ENCODE data around the gene KRTAP4-12. TPM values are rescaled to one million over a fixed set of nuclear protein-coding genes. Genes with fewer than 3 reads are reported as not detected.

KRTAP4-12 gene
- total and polyA plus RNA-seq, 10 of the 15 experiments (the other 5 are each of a cell fraction or from before 2014, with no cell fraction given) = not detected

DNA sequence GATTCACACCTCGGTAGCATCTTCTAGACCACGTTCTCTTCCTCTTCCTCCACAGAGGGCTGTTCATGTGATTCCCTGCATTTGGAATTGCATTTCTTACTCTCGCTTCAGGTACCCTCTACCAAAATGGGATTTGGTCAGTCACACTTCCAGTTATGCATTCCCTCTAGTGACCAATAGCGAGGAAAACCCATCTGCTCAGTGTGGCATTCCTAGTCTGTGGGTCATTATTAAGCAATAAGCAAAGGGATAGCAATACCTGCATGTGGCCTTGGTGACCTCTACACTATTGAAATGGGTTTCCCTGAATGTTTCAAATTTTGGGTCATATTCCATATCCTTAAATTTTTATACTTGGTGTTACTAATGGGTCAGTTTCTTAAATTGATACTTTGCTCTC is 26.0 kb upstream of the KRTAP4-12 start:
- H3K27me3 ChIP-seq (replicated peaks in 1 of 2; ENCODE audit: control insufficient read depth in 2 of 2, insufficient read depth in 2 of 2, low read length in 1 of 2) = no peaks in the 10 kb centered on the region
- FAIRE-seq = no peak
- in situ Hi-C loops (cut with MboI) = no loop called here
- POLR2A ChIA-PET = interaction anchor here (0.5 kb wide), 1 partner anchor 1707 kb away, joined by 3 read pairs; no protein-coding TSS in a partner anchor
- SMC1A ChIA-PET (ENCODE audit: uncharacterized antibody, unreplicated experiment) = no interaction called here
- no peak overlapping the region for H3K27ac ChIP-seq (ENCODE audit: control insufficient read depth, insufficient read depth)
- H3K9ac ChIP-seq (ENCODE audit: control insufficient read depth, insufficient read depth, low read length) = no peak overlapping the region
- RAD21 ChIA-PET (ENCODE audit: unreplicated experiment) = no interaction called here
- no peak for ATAC-seq
- H3K4me1 ChIP-seq (ENCODE audit: control insufficient read depth, insufficient read depth, low read length) = no peaks in the 10 kb centered on the region
- no TSS peak for BruUV-seq (replicated peaks)
- intact Hi-C loops (cut with micrococcal nuclease; ENCODE audit: unreplicated experiment) = no loop called here
- H3K79me2 ChIP-seq (ENCODE audit: control insufficient read depth, insufficient read depth, low read length) = no peaks in the 10 kb centered on the region
- H4K20me1 ChIP-seq (ENCODE audit: control insufficient read depth, insufficient read depth) = no peaks in the 10 kb centered on the region
- CTCF ChIA-PET = no interaction called here
- 12% methylated on average over 4 of the region's 4 CpGs for WGBS (ENCODE audit: insufficient coverage, insufficient replicate concordance, low lambda C conversion rate, missing lambda C conversion rate)
- DNase-seq (ENCODE audit: low read depth, low spot score) = no peak
- no peak overlapping the region for H3K4me2 ChIP-seq (ENCODE audit: control insufficient read depth, insufficient read depth)
- H3K9me3 ChIP-seq (replicated peaks; ENCODE audit: control insufficient read depth, insufficient read depth, low read length) = no peaks in the 10 kb centered on the region
- TF ChIP-seq STAT3 (IDR thresholded peaks at IDR 0.05; ENCODE audit: low read depth, low read length) = no peak
- TF ChIP-seq, protein P1, sequence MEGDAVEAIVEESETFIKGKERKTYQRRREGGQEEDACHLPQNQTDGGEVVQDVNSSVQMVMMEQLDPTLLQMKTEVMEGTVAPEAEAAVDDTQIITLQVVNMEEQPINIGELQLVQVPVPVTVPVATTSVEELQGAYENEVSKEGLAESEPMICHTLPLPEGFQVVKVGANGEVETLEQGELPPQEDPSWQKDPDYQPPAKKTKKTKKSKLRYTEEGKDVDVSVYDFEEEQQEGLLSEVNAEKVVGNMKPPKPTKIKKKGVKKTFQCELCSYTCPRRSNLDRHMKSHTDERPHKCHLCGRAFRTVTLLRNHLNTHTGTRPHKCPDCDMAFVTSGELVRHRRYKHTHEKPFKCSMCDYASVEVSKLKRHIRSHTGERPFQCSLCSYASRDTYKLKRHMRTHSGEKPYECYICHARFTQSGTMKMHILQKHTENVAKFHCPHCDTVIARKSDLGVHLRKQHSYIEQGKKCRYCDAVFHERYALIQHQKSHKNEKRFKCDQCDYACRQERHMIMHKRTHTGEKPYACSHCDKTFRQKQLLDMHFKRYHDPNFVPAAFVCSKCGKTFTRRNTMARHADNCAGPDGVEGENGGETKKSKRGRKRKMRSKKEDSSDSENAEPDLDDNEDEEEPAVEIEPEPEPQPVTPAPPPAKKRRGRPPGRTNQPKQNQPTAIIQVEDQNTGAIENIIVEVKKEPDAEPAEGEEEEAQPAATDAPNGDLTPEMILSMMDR (IDR thresholded peaks at IDR 0.05 in 2 of 3, conservative IDR thresholded peaks at IDR 0.05 in 1 of 3; ENCODE audit: control insufficient read depth in 2 of 3, extremely low read depth in 1 of 3, insufficient read depth in 1 of 3, low read depth in 3 of 3, low read length in 3 of 3) = no peak
- no peak for TF ChIP-seq BMI1 (IDR thresholded peaks at IDR 0.05; ENCODE audit: borderline replicate concordance)
- TF ChIP-seq, protein P2, sequence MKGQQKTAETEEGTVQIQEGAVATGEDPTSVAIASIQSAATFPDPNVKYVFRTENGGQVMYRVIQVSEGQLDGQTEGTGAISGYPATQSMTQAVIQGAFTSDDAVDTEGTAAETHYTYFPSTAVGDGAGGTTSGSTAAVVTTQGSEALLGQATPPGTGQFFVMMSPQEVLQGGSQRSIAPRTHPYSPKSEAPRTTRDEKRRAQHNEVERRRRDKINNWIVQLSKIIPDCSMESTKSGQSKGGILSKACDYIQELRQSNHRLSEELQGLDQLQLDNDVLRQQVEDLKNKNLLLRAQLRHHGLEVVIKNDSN (IDR thresholded peaks at IDR 0.05; ENCODE audit: borderline replicate concordance, extremely low read length, insufficient read depth, low read depth, low read length) = no peak
- no peak for TF ChIP-seq SRF (IDR thresholded peaks at IDR 0.05; ENCODE audit: low read depth in 2 of 2, low read length in 2 of 2)
- TF ChIP-seq FOXK2 (IDR thresholded peaks at IDR 0.05) = no peak
- TF ChIP-seq STAT1 (conservative IDR thresholded peaks at IDR 0.05) = no peak
- no peaks in the 10 kb centered on the region for H3K36me3 ChIP-seq (ENCODE audit: control insufficient read depth in 2 of 2, insufficient read depth in 2 of 2, low read length in 1 of 2)
- H3K4me3 ChIP-seq = no peak overlapping the region
- no peak overlapping the region for H2AFZ ChIP-seq (ENCODE audit: control insufficient read depth, low read depth, low read length)

All from GM12878 (cell line).